ENCODE results near the gene SETSIP. TPM values are rescaled to one million over a fixed set of nuclear protein-coding genes. Genes with fewer than 3 reads are reported as not detected.
A peak's percentile ranks its signal among the peaks of the same experiment; 100 is the strongest.

Gene SETSIP
- total RNA-seq, 2 experiments from 2014 or later, result 0.44 TPM; not detected in 1

GRCh38 chr1:92070892-92071291 is 4.3 kb downstream of the SETSIP start:
- no peaks in the 10 kb centered on the region for H3K79me2 ChIP-seq (ENCODE audit: insufficient read depth, low read depth, low read length)
- TF ChIP-seq CTCF (conservative IDR thresholded peaks at IDR 0.05; ENCODE audit: low read length), result no peak
- no peak for TF ChIP-seq EZH2phosphoT487 (IDR thresholded peaks at IDR 0.05; ENCODE audit: borderline replicate concordance, low read depth, low read length)
- ChIA-PET CTCF (ENCODE audit: unreplicated experiment) (no interaction called here), POLR2A (interaction anchor here (0.7 kb wide), 1 partner anchor 8 kb away, joined by 6 read pairs; no protein-coding TSS in a partner anchor)
- H3K36me3 ChIP-seq (ENCODE audit: insufficient read depth, low read length), result no peaks in the 10 kb centered on the region
- H3K27ac ChIP-seq (ENCODE audit: low read depth, low read length, poor library complexity, severe bottlenecking), result no peak overlapping the region
- no peaks in the 10 kb centered on the region for H3K4me1 ChIP-seq (ENCODE audit: insufficient read depth, low read length, poor library complexity, severe bottlenecking)
- H3K9me2 ChIP-seq (ENCODE audit: insufficient read depth, low read length), result no peaks in the 10 kb centered on the region
- no peaks in the 10 kb centered on the region for H4K20me1 ChIP-seq (ENCODE audit: insufficient read depth, low read length)
- no peaks in the 10 kb centered on the region for H3K9me3 ChIP-seq (ENCODE audit: low read length)
- intact Hi-C loops (cut with micrococcal nuclease; ENCODE audit: unreplicated experiment), result no loop called here
- DNase-seq (ENCODE audit: low spot score), result no peak
- no TSS peak for BruUV-seq (replicated peaks)
- H3K4me3 ChIP-seq (ENCODE audit: low read depth, low read length, poor library complexity, severe bottlenecking), result no peak overlapping the region
- no peak overlapping the region for H3K4me2 ChIP-seq (ENCODE audit: low read length)
- H2AFZ ChIP-seq (ENCODE audit: low read length), result no peak overlapping the region

GRCh38 chr1:92066321-92066720 is 8.9 kb downstream of the SETSIP start:
- Histone ChIP-seq H3K4me2 (ENCODE audit: low read length) (no peak overlapping the region), H3K4me1 (ENCODE audit: insufficient read depth, low read length, poor library complexity, severe bottlenecking) (no peaks in the 10 kb centered on the region), H4K20me1 (ENCODE audit: insufficient read depth, low read length) (no peaks in the 10 kb centered on the region), H3K79me2 (ENCODE audit: insufficient read depth, low read depth, low read length) (no peaks in the 10 kb centered on the region), H3K9me2 (ENCODE audit: insufficient read depth, low read length) (no peaks in the 10 kb centered on the region), H2AFZ (ENCODE audit: low read length) (no peak overlapping the region), H3K36me3 (ENCODE audit: insufficient read depth, low read length) (no peaks in the 10 kb centered on the region), H3K4me3 (ENCODE audit: low read depth, low read length, poor library complexity, severe bottlenecking) (no peak overlapping the region), H3K27ac (ENCODE audit: low read depth, low read length, poor library complexity, severe bottlenecking) (no peak overlapping the region), H3K9me3 (ENCODE audit: low read length) (no peaks in the 10 kb centered on the region)
- TF ChIP-seq EZH2phosphoT487 (IDR thresholded peaks at IDR 0.05; ENCODE audit: borderline replicate concordance, low read depth, low read length), result no peak
- TF ChIP-seq CTCF (conservative IDR thresholded peaks at IDR 0.05; ENCODE audit: low read length), result no peak
- DNase-seq (ENCODE audit: low spot score), result no peak
- BruUV-seq (replicated peaks), result no TSS peak
- intact Hi-C loops (cut with micrococcal nuclease; ENCODE audit: unreplicated experiment), result no loop called here
- ChIA-PET CTCF (ENCODE audit: unreplicated experiment) (no interaction called here), POLR2A (interaction anchor here (0.5 kb wide), 1 partner anchor 10 kb away, joined by 4 read pairs; no protein-coding TSS in a partner anchor)

- Histone ChIP-seq H2AFZ (ENCODE audit: low read length) (no peak overlapping the region), H3K4me2 (ENCODE audit: low read length) (no peak overlapping the region), H3K27ac (ENCODE audit: low read depth, low read length, poor library complexity, severe bottlenecking) (no peak overlapping the region), H3K36me3 (ENCODE audit: insufficient read depth, low read length) (no peaks in the 10 kb centered on the region), H3K4me3 (ENCODE audit: low read depth, low read length, poor library complexity, severe bottlenecking) (no peak overlapping the region), H3K9me3 (ENCODE audit: low read length) (no peaks in the 10 kb centered on the region), H4K20me1 (ENCODE audit: insufficient read depth, low read length) (no peaks in the 10 kb centered on the region), H3K79me2 (ENCODE audit: insufficient read depth, low read depth, low read length) (no peaks in the 10 kb centered on the region), H3K4me1 (ENCODE audit: insufficient read depth, low read length, poor library complexity, severe bottlenecking) (no peaks in the 10 kb centered on the region), H3K9me2 (ENCODE audit: insufficient read depth, low read length) (no peaks in the 10 kb centered on the region)
- TF ChIP-seq EZH2phosphoT487 (IDR thresholded peaks at IDR 0.05; ENCODE audit: borderline replicate concordance, low read depth, low read length) (no peak), CTCF (conservative IDR thresholded peaks at IDR 0.05; ENCODE audit: low read length) (peak; percentile 37; the same call in 1 of the 2 replicates)
- peak; percentile 1 for DNase-seq (ENCODE audit: low spot score)
- no TSS peak for BruUV-seq (replicated peaks)
- POLR2A ChIA-PET, result interaction anchor here (1.0 kb wide), 1 partner anchor 43 kb away, joined by 3 read pairs; no protein-coding TSS in a partner anchor
- CTCF ChIA-PET (ENCODE audit: unreplicated experiment), result no interaction called here
- intact Hi-C loops (cut with micrococcal nuclease; ENCODE audit: unreplicated experiment), result no loop called here
Observed at GRCh38 chr1:92065042-92065441, 10.2 kb downstream of the SETSIP start.
